HepG2 (cell line): Measurements from ENCODE around the gene ASCL3. TPM values are rescaled to one million over a fixed set of nuclear protein-coding genes. Genes with fewer than 3 reads are reported as not detected.
"Not testable (repeated sequence)": the region's sequence is repeated elsewhere in the genome, so short reads cannot be mapped to it uniquely, and the experiment has no call there.

Experiments used
- ATAC-seq: fragments of 200-7000 bp; cut with Tn5 transposase; 3 replicates; pipeline ENCODE4 v1.9.1; 2020; ENCODE audit warnings: mild to moderate bottlenecking, moderate library complexity
- BruUV-seq: library from RNA; stranded (reverse); fragments of 400-500 nt; replicated peaks from 2 replicates; lab custom pipeline; 2021; lab: Mats Ljungman, UMichigan
- CTCF ChIA-PET: fragments of 300-600 bp; formaldehyde crosslinking; extraction: SDS; loops from one replicate; lab custom pipeline; 2021; ENCODE audit warnings: low total read pairs, inconsistent platforms, low intra/inter-chr PET ratio; lab: Yijun Ruan, JAX
- POLR2A ChIA-PET: fragments of 350-600 bp; sonication (Branson Sonifier 250); formaldehyde crosslinking; loops from one replicate; lab custom pipeline; 2020; ENCODE audit warnings: antibody characterized with exemption, inconsistent platforms; lab: Yijun Ruan, JAX
- DNase-seq: peaks from one replicate; pipeline ENCODE4 v3.0.0-alpha.2; 2015; ENCODE audit warnings: low spot score
- FAIRE-seq: peaks from 3 replicates; lab custom pipeline; 2011; peaks lifted over from hg19 to GRCh38; lab: Jason Lieb, UNC
- H2AFZ ChIP-seq: one replicate; pipeline ENCODE4 v1.6.1; 2011; ENCODE audit warnings: low read length, inconsistent platforms
- H3K27ac ChIP-seq: fragments of 300-600 bp; 3 replicates; pipeline ENCODE4 v1.8.0; 2011; ENCODE audit warnings: mixed run types, mild to moderate bottlenecking, mixed read lengths, low read length, inconsistent platforms; ENCODE audit not compliant: insufficient read depth; ENCODE audit errors: extremely low read length
- H3K27me3 ChIP-seq, 2 experiments: fragments of 200-600 bp in 1 of 2; 2 replicates in 1 of 2; 3 replicates in 1 of 2; pipeline versions ENCODE4 v1.6.0 to v1.8.0; 2011; ENCODE audit warnings: low read length in 2 of 2, mild to moderate bottlenecking in 2 of 2, moderate library complexity in 2 of 2, inconsistent platforms in 1 of 2; ENCODE audit not compliant: insufficient read depth in 2 of 2, control insufficient read depth in 1 of 2
- H3K36me3 ChIP-seq, 2 experiments: fragments of 200-600 bp in 1 of 2; replicated peaks in 1 of 2; 2 replicates in 1 of 2; 3 replicates in 1 of 2; pipeline versions ENCODE4 v1.5.1 to v1.8.0; 2011; ENCODE audit warnings: low read length in 2 of 2, inconsistent platforms in 1 of 2; ENCODE audit not compliant: insufficient read depth in 2 of 2, control insufficient read depth in 1 of 2
- H3K4me1 ChIP-seq: 2 replicates; pipeline ENCODE4 v1.5.1; 2012; ENCODE audit warnings: low read length, inconsistent platforms; ENCODE audit not compliant: insufficient read depth
- H3K4me2 ChIP-seq: 2 replicates; pipeline ENCODE4 v1.6.0; 2011; ENCODE audit warnings: low read depth, low read length, inconsistent platforms
- H3K4me3 ChIP-seq, 3 experiments: fragments of 200-600 bp in 1 of 3; sonication (generic), shearing (Covaris generic) in 1 of 3; replicated peaks in 1 of 3; 2 replicates each; pipeline ENCODE4 v1.5.1; 2011 to 2016; ENCODE audit warnings: low read length in 3 of 3, inconsistent platforms in 2 of 3, low read depth in 2 of 3, mild to moderate bottlenecking in 2 of 3, control low read depth in 1 of 3, mixed read lengths in 1 of 3; ENCODE audit not compliant: insufficient read depth in 1 of 3
- H3K79me2 ChIP-seq: one replicate; pipeline ENCODE4 v1.6.1; 2011; ENCODE audit warnings: low read length, inconsistent platforms; ENCODE audit not compliant: insufficient read depth
- H3K9ac ChIP-seq: 2 replicates; pipeline ENCODE4 v1.6.0; 2011; ENCODE audit warnings: mild to moderate bottlenecking, low read depth, low read length, inconsistent platforms; ENCODE audit not compliant: insufficient read depth
- H3K9me3 ChIP-seq: 2 replicates; pipeline ENCODE4 v1.5.1; 2012; ENCODE audit warnings: mild to moderate bottlenecking, low read length
- H4K20me1 ChIP-seq: 2 replicates; pipeline ENCODE4 v1.6.0; 2011; ENCODE audit warnings: inconsistent platforms, mild to moderate bottlenecking, low read length, moderate library complexity; ENCODE audit not compliant: insufficient read depth
- GZF1 ChIP-seq: sonication (generic); formaldehyde crosslinking; IDR thresholded peaks from 2 replicates; pipeline ENCODE4 v1.5.1; 2020; ENCODE audit warnings: mild to moderate bottlenecking, missing genetic modification reagents
- ZFP1 ChIP-seq: IDR thresholded peaks from 2 replicates; pipeline ENCODE4 v1.6.1; 2016
- WGBS: methylation state at CpG from one replicate; pipeline ENCODE4 v1.1.6; 2017; ENCODE audit warnings: low lambda C conversion rate; 5-methylcytosine and 5-hydroxymethylcytosine counted together
- in situ Hi-C: cut with HindIII; loops from 2 replicates; pipeline ENCODE4 v1.10.0; 2017; ENCODE audit warnings: low pct_unique_long_range_greater_than_20kb; ENCODE audit not compliant: extremely low pct_ligation_motif_present
- intact Hi-C: fragments of 100-400 bp; cut with micrococcal nuclease; formaldehyde crosslinking; loops from one replicate; pipeline ENCODE4 v1.10.0; 2022; ENCODE audit not compliant: unreplicated experiment
- polyA plus RNA-seq, 8 experiments: library from polyadenylated mRNA; depleted of rRNA in 3 of 8; stranded (reverse) in 7 of 8; unstranded in 1 of 8; fragments of >200 nt; fragmentation: Illumina TruSeq in 4 of 8; extraction: Trizol in 4 of 8; gene quantifications; 2 replicates each; pipeline versions ENCODE4 v1.2.1 to v1.2.3, GENCODE V29; 2011 to 2016; ENCODE audit warnings: low read depth in 4 of 8, missing spikeins in 1 of 8, mixed read lengths in 1 of 8; ENCODE audit not compliant: insufficient read depth in 1 of 8
- small RNA-seq, 3 experiments: library from RNA; depleted of rRNA; stranded (forward); fragments of <200 nt; gene quantifications; one replicate each; pipeline ENCODE3, GENCODE V24; 2012; ENCODE audit warnings: low read depth in 2 of 3, low replicate concordance in 1 of 3; ENCODE audit not compliant: insufficient read length in 3 of 3, insufficient read depth in 2 of 3
- total RNA-seq, 5 experiments: library from RNA; depleted of rRNA; stranded (reverse); fragments of >200 nt; fragmentation: Illumina TruSeq; extraction: Trizol; gene quantifications; 2 replicates each; pipeline ENCODE4 v1.2.3, GENCODE V29; 2016; ENCODE audit warnings: low read depth in 1 of 5

The ASCL3 gene
- total and polyA plus RNA-seq, 2 of the 13 experiments (the other 11 are each of a cell fraction or from before 2014, with no cell fraction given) = not detected

GRCh38 chr11:8899119-8899753 lies 43.6 kb downstream of the ASCL3 start:
- in situ Hi-C loops (no loop called here), intact Hi-C loops (no loop called here)
- CTCF ChIA-PET = no interaction called here
- Histone ChIP-seq H3K4me2 (no peak overlapping the region), H3K36me3 (no peaks in the 10 kb centered on the region), H3K9ac (no peak overlapping the region), H3K4me1 (no peaks in the 10 kb centered on the region), H4K20me1 (no peaks in the 10 kb centered on the region), H2AFZ (no peak overlapping the region), H3K9me3 (peaks cover 7% of the 10 kb centered on the region; the same call in 1 of the 2 replicates), H3K27ac (no peak overlapping the region), H3K79me2 (no peaks in the 10 kb centered on the region), H3K4me3 (no peak overlapping the region), H3K27me3 (no peaks in the 10 kb centered on the region)
- FAIRE-seq (no peak), ATAC-seq (no peak), DNase-seq (no peak)
- TF ChIP-seq ZFP1 = 0 out of 2 replicates have a peak, but pooled peaks have one; percentile 52
- TF ChIP-seq GZF1 (CRISPR knock-in tag) = no peak
- POLR2A ChIA-PET = no interaction called here
- no TSS peak for BruUV-seq

GRCh38 chr11:8891185-8891584 lies 51.6 kb downstream of the ASCL3 start:
- FAIRE-seq = not testable (repeated sequence)
- WGBS = 71% methylated on average over 2 of the region's 2 CpGs

More at GRCh38 chr11:8891185-8891584, 51.6 kb downstream of the ASCL3 start:
- ATAC-seq, intact Hi-C loops, H3K27me3 ChIP-seq, H2AFZ ChIP-seq, H3K36me3 ChIP-seq, H4K20me1 ChIP-seq, POLR2A ChIA-PET, in situ Hi-C loops, H3K79me2 ChIP-seq, DNase-seq, CTCF ChIA-PET, H3K9ac ChIP-seq, H3K27ac ChIP-seq, H3K4me2 ChIP-seq, BruUV-seq, H3K9me3 ChIP-seq, H3K4me3 ChIP-seq, H3K4me1 ChIP-seq: not testable (repeated sequence)

Small RNA genes within 50 kb of the gene (small RNA-seq; reads per million reads assigned to genes)
- gene RF00019 = 0 reads per million in 3 experiments

Other genes with a start within 250 kb of the ASCL3 start
- gene AKIP1, start 31.8 kb downstream of the ASCL3 start, total RNA-seq (2016; rRNA removed; fragmentation: Illumina TruSeq; extraction: Trizol) = 20.3 and 21.6 TPM in 2 replicates
- 10.0 and 11.8 TPM in 2 replicates for gene AKIP1, start 31.8 kb downstream of the ASCL3 start, polyA plus RNA-seq (2011; rRNA removed)
- gene C11orf16, start 10.1 kb downstream of the ASCL3 start, total RNA-seq (2016; rRNA removed; fragmentation: Illumina TruSeq; extraction: Trizol) = not detected in 2 replicates
- gene C11orf16, start 10.1 kb downstream of the ASCL3 start, polyA plus RNA-seq (2011; rRNA removed) = not detected in 2 replicates
- 17.4 and 20.8 TPM in 2 replicates for gene TMEM9B, start 21.4 kb upstream of the ASCL3 start, total RNA-seq (2016; rRNA removed; fragmentation: Illumina TruSeq; extraction: Trizol)
- gene TMEM9B, start 21.4 kb upstream of the ASCL3 start, polyA plus RNA-seq (2011; rRNA removed) = 12.3 and 12.4 TPM in 2 replicates
- gene NRIP3, start 61.0 kb upstream of the ASCL3 start, total RNA-seq (2016; rRNA removed; fragmentation: Illumina TruSeq; extraction: Trizol) = 0.07 and 0.24 TPM in 2 replicates
- 0.03 and 0.04 TPM in 2 replicates for gene NRIP3, start 61.0 kb upstream of the ASCL3 start, polyA plus RNA-seq (2011; rRNA removed)
- not detected in 2 replicates for gene SCUBE2, start 148.6 kb upstream of the ASCL3 start, total RNA-seq (2016; rRNA removed; fragmentation: Illumina TruSeq; extraction: Trizol)
- 0.09 TPM in 1 of 2 replicates, not detected in the other for gene SCUBE2, start 148.6 kb upstream of the ASCL3 start, polyA plus RNA-seq (2011; rRNA removed)